HFF-Myc (cell line): Measurements from ENCODE around the gene PROM2.

ENCODE experiments used
- DNase-seq: peaks from one replicate; pipeline ENCODE4 v3.0.0-alpha.2; 2011; ENCODE audit warnings: low read depth; ENCODE audit errors: extremely low read depth
- H3K4me3 ChIP-seq: replicated peaks from 2 replicates; pipeline ENCODE4 v1.5.1; 2011; ENCODE audit warnings: low read depth, mild to moderate bottlenecking, control low read depth, low read length
- CTCF ChIP-seq: IDR thresholded peaks from 2 replicates; pipeline ENCODE4 v1.5.1; 2012; ENCODE audit warnings: mild to moderate bottlenecking, low read depth, low read length, control low read depth; ENCODE audit errors: missing control alignments

Gene PROM2

GRCh38 chr2:95275601-95276243, 1.5 kb downstream of the PROM2 start:
- no peak overlapping the region for H3K4me3 ChIP-seq

DNA sequence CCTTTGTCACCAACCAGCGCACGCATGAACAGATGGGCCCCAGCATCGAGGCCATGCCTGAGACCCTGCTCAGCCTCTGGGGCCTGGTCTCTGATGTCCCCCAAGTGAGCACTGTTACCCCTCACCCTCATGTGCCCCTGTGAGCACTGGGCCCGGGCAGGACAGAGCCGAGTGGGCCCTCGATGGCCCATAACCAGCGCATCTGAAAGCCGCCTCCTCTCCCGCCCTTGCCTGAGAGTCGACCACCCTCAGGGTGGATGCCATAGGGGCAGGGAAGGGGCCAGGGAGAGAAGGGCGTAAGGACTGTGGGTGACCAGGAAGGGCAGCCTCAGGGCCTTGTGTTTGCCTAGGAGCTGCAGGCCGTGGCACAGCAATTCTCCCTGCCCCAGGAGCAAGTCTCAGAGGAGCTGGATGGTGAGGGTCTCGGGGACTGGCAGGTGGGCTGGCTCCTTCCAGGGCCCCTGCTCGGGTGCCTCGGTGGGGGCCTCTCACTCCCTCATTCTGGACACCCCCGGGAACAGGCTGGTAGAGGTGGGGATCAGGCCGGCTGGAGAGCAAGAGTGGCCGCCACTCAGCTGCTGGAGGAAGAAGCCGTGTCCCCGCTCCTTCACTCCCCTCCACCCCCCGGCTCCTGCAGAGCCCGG, 2.1 kb downstream of the PROM2 start:
- DNase-seq = no peak
- no peak for TF ChIP-seq CTCF
- no peak overlapping the region for H3K4me3 ChIP-seq

More at GRCh38 chr2:95275601-95276243, 1.5 kb downstream of the PROM2 start:
- TF ChIP-seq CTCF = no peak
- no peak for DNase-seq

DNA sequence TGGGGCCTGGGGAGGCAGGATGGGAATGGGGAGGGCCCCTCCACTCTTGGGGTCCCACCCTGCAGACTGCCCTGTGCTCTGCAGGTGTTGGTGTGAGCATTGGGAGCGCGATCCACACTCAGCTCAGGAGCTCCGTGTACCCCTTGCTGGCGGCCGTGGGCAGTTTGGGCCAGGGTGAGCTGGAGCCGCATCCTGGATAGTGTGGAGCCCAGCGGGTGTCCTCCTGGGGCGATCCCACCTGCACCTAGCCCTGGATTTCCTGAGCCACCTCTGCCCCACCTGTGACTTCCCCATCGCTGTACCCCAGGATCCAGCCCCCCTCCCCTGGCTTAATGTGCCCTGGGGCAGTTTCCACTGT, 2.6 kb downstream of the PROM2 start:
- no peak overlapping the region for H3K4me3 ChIP-seq
- no peak for DNase-seq
- no peak for TF ChIP-seq CTCF

DNA sequence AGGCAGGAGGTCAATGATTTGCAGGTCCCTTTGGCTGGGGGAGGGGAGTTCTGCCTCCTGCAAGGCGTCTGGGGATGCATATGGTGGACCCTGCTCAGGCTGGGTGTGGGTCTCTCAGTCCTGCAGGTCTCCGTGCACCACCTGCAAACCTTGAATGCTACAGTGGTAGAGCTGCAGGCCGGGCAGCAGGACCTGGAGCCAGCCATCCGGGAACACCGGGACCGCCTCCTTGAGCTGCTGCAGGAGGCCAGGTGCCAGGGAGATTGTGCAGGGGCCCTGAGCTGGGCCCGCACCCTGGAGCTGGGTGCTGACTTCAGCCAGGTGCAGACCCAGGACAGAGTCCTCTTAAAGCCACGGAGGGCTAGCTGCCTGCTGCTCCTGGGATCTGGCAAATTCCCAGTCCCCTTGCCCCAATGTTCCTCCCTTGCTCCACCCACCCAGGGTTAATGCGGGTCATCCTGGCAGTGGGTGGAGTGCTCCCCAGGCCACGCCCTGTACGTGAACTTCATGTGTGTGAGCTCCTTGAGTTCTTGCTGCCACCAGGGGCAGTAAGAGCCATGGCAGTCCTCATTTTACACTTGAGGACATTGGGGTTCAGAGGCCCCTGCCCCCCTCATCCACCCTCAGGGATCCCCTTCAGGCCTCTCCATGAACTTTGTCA, 3.1 kb downstream of the PROM2 start:
- DNase-seq = no peak
- no peak overlapping the region for H3K4me3 ChIP-seq
- TF ChIP-seq CTCF = no peak

GRCh38 chr2:95278051-95278471, 3.8 kb downstream of the PROM2 start:
- no peak for TF ChIP-seq CTCF
- DNase-seq = no peak
- no peak overlapping the region for H3K4me3 ChIP-seq

GRCh38 chr2:95278637-95279225, 4.5 kb downstream of the PROM2 start:
- no peak for DNase-seq
- TF ChIP-seq CTCF = no peak
- no peak overlapping the region for H3K4me3 ChIP-seq
